Panc1 (cell line): ENCODE results near the gene NCKAP5.

Source experiments
- POLR2AphosphoS5 ChIP-seq: IDR thresholded peaks from 2 replicates; pipeline ENCODE4 v1.6.1; 2012; ENCODE audit warnings: mild to moderate bottlenecking, low read depth, low read length, moderate library complexity
- SIN3A ChIP-seq: IDR thresholded peaks from 2 replicates; pipeline ENCODE4 v1.6.1; 2012; ENCODE audit warnings: low read depth, mild to moderate bottlenecking, low read length, moderate library complexity, borderline replicate concordance; ENCODE audit not compliant: insufficient read depth
- TCF7L2 ChIP-seq: IDR thresholded peaks from 2 replicates; pipeline ENCODE4 v1.6.1; 2011; ENCODE audit warnings: mild to moderate bottlenecking, low read depth, low read length, inconsistent platforms
- TF ChIP-seq, protein P1 (sequence below): fragments of 450-650 bp; IDR thresholded peaks from 2 replicates; pipeline ENCODE4 v1.5.1; 2017; ENCODE audit warnings: mild to moderate bottlenecking
- TF ChIP-seq, protein P2 (sequence below), 2 experiments: IDR thresholded peaks; 2 replicates each; pipeline ENCODE4 v1.6.1; 2011 to 2012; ENCODE audit warnings: low read depth in 2 of 2, control low read depth in 1 of 2, low read length in 1 of 2, mild to moderate bottlenecking in 1 of 2, moderate library complexity in 1 of 2; ENCODE audit not compliant: insufficient read depth in 1 of 2

GRCh38 chr2:132904142-132904842 lies 664.0 kb downstream of the NCKAP5 start:
- no peak for TF ChIP-seq POLR2AphosphoS5
- TF ChIP-seq, protein P1, sequence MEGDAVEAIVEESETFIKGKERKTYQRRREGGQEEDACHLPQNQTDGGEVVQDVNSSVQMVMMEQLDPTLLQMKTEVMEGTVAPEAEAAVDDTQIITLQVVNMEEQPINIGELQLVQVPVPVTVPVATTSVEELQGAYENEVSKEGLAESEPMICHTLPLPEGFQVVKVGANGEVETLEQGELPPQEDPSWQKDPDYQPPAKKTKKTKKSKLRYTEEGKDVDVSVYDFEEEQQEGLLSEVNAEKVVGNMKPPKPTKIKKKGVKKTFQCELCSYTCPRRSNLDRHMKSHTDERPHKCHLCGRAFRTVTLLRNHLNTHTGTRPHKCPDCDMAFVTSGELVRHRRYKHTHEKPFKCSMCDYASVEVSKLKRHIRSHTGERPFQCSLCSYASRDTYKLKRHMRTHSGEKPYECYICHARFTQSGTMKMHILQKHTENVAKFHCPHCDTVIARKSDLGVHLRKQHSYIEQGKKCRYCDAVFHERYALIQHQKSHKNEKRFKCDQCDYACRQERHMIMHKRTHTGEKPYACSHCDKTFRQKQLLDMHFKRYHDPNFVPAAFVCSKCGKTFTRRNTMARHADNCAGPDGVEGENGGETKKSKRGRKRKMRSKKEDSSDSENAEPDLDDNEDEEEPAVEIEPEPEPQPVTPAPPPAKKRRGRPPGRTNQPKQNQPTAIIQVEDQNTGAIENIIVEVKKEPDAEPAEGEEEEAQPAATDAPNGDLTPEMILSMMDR, result no peak
- no peak for TF ChIP-seq SIN3A
- TF ChIP-seq, protein P2, sequence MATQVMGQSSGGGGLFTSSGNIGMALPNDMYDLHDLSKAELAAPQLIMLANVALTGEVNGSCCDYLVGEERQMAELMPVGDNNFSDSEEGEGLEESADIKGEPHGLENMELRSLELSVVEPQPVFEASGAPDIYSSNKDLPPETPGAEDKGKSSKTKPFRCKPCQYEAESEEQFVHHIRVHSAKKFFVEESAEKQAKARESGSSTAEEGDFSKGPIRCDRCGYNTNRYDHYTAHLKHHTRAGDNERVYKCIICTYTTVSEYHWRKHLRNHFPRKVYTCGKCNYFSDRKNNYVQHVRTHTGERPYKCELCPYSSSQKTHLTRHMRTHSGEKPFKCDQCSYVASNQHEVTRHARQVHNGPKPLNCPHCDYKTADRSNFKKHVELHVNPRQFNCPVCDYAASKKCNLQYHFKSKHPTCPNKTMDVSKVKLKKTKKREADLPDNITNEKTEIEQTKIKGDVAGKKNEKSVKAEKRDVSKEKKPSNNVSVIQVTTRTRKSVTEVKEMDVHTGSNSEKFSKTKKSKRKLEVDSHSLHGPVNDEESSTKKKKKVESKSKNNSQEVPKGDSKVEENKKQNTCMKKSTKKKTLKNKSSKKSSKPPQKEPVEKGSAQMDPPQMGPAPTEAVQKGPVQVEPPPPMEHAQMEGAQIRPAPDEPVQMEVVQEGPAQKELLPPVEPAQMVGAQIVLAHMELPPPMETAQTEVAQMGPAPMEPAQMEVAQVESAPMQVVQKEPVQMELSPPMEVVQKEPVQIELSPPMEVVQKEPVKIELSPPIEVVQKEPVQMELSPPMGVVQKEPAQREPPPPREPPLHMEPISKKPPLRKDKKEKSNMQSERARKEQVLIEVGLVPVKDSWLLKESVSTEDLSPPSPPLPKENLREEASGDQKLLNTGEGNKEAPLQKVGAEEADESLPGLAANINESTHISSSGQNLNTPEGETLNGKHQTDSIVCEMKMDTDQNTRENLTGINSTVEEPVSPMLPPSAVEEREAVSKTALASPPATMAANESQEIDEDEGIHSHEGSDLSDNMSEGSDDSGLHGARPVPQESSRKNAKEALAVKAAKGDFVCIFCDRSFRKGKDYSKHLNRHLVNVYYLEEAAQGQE (IDR thresholded peaks at IDR 0.05; ENCODE audit: insufficient read depth in 1 of 2, low read depth in 2 of 2, low read length in 1 of 2), result no peak
- no peak for TF ChIP-seq TCF7L2
